ENCODE results near the gene TRPC4AP.

- TF ChIP-seq POLR2A (IDR thresholded peaks at IDR 0.05) (no peak), CTCF (IDR thresholded peaks at IDR 0.05) (no peak)
Measured at GRCh38 chr20:35091816-35092523, 637 bp downstream of the TRPC4AP start.
